GM10266 (cell line): ENCODE measurements around the gene FAAH2.

ENCODE experiments used
- DNase-seq: peaks from one replicate; pipeline ENCODE4 v3.0.0; 2012; ENCODE audit errors: extremely low spot score
- CTCF ChIP-seq: IDR thresholded peaks from 2 replicates; pipeline ENCODE4 v1.5.1; 2012; ENCODE audit warnings: mild to moderate bottlenecking, low read depth; ENCODE audit not compliant: control insufficient read depth, insufficient read depth; ENCODE audit errors: missing control alignments

The FAAH2 gene

GRCh38 chrX:57406149-57406548 lies 119.6 kb downstream of the FAAH2 start:
- DNase-seq = no peak
- no peak for TF ChIP-seq CTCF

- TF ChIP-seq CTCF = no peak
- no peak for DNase-seq
Observed at GRCh38 chrX:57417827-57418226, 131.3 kb downstream of the FAAH2 start.

- no peak for DNase-seq
- no peak for TF ChIP-seq CTCF
Observed at GRCh38 chrX:57422289-57422688, 135.8 kb downstream of the FAAH2 start.

- TF ChIP-seq CTCF = no peak
- DNase-seq = no peak
Observed at GRCh38 chrX:57422790-57423189, 136.3 kb downstream of the FAAH2 start.

- TF ChIP-seq CTCF = no peak
- no peak for DNase-seq
Observed at GRCh38 chrX:57445076-57445475, 158.6 kb downstream of the FAAH2 start.

- no peak for DNase-seq
- TF ChIP-seq CTCF = no peak
Observed at GRCh38 chrX:57445832-57446231, 159.3 kb downstream of the FAAH2 start.

- no peak for TF ChIP-seq CTCF
Observed at GRCh38 chrX:57447856-57448255, 161.3 kb downstream of the FAAH2 start.

More at GRCh38 chrX:57447856-57448255, 161.3 kb downstream of the FAAH2 start:
- no peak for DNase-seq
